Ishikawa (cell line): Measurements from ENCODE around the gene IL18BP.

Experiments used
- CEBPB ChIP-seq: IDR thresholded peaks from 2 replicates; pipeline ENCODE4 v1.6.1; 2012
- CREB1 ChIP-seq: IDR thresholded peaks from 2 replicates; pipeline ENCODE4 v1.6.1; 2012; ENCODE audit warnings: low read depth
- EGR1 ChIP-seq: IDR thresholded peaks from 2 replicates; pipeline ENCODE4 v1.6.1; 2012
- EP300 ChIP-seq: IDR thresholded peaks from 2 replicates; pipeline ENCODE4 v1.6.1; 2012; ENCODE audit warnings: borderline replicate concordance
- FOXM1 ChIP-seq: IDR thresholded peaks from 2 replicates; pipeline ENCODE4 v1.6.1; 2012; ENCODE audit warnings: low read depth, borderline replicate concordance
- NFIC ChIP-seq: IDR thresholded peaks from 2 replicates; pipeline ENCODE4 v1.6.1; 2012
- RAD21 ChIP-seq: IDR thresholded peaks from 2 replicates; pipeline ENCODE4 v1.6.1; 2012; ENCODE audit warnings: low read depth
- TAF1 ChIP-seq: IDR thresholded peaks from 2 replicates; pipeline ENCODE4 v1.6.1; 2012; ENCODE audit warnings: low read depth, mild to moderate bottlenecking
- TCF12 ChIP-seq: IDR thresholded peaks from 2 replicates; pipeline ENCODE4 v1.6.1; 2012; ENCODE audit warnings: low read depth
- TEAD4 ChIP-seq: IDR thresholded peaks from 2 replicates; pipeline ENCODE4 v1.6.1; 2012
- YY1 ChIP-seq: IDR thresholded peaks from 2 replicates; pipeline ENCODE4 v1.6.1; 2012; ENCODE audit warnings: low read depth
- ZBTB7A ChIP-seq: IDR thresholded peaks from 2 replicates; pipeline ENCODE4 v1.6.1; 2012; ENCODE audit warnings: low read depth
- TF ChIP-seq, protein P1 (sequence below): IDR thresholded peaks from 2 replicates; pipeline ENCODE4 v1.6.1; 2012
- TF ChIP-seq, protein P2 (sequence below): IDR thresholded peaks from 2 replicates; pipeline ENCODE4 v1.6.1; 2012; ENCODE audit warnings: low read depth, mild to moderate bottlenecking
- TF ChIP-seq, protein P3 (sequence below): IDR thresholded peaks from 2 replicates; pipeline ENCODE4 v1.6.1; 2012

The IL18BP gene

DNA sequence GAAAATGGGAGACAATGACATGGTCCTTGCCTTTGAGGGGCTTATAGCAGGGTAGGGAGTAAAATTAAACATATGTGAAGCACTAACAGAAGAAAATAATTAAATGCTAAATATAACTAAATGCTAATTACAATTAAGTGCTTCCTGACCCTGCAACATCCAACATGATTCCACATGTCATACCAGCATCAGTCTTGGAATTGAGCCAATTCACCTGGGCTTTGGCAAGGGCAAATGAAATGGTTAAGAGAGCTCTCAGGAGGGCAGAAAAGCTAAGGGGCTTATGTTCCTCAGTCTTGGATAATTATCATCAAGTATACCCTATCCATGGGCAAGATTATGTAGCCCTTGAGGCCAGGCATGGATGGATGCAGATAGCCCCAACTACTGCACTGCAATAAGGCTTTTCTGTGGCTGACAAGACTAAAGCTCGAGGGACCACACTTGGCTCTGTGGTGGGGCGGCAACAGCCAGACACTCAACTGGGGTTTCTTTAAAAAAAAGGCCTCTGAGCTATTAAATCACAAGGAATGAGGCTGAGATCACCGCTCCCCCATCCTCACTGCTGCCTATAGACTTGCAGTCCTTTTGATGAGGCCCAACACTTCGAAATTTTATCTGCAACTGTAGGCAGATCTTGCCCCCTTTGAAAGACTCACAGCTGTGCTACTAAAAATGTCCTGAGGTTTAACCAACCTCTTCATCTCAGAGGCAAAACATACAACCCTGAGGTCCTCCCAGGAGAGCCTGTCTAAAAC lies 39.0 kb downstream of the IL18BP start:
- no peak for TF ChIP-seq FOXM1
- TF ChIP-seq NFIC, result peak; percentile 32; the same call in 1 of the 2 replicates

DNA sequence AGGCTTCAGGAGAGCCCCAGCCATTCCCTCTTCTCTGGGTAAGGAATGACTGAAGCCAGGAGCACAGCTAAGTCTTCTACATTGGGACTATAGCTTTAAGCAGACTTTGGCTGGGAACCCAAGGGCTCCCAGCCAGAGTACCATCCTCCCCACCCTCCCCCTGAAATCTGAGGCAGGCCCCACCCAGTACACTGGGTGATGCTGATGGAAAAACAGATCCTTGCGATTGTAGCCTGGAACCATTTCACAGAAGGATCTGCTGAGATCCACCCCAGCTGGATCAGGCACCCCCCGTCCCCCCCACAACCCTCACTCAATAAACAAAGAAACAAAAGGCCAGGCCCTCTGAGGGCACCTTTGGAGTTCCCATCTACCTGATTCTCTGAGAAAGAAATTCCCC lies 39.8 kb downstream of the IL18BP start:
- TF ChIP-seq FOXM1, result no peak
- TF ChIP-seq NFIC, result peak; percentile 26; the same call in 1 of the 2 replicates

DNA sequence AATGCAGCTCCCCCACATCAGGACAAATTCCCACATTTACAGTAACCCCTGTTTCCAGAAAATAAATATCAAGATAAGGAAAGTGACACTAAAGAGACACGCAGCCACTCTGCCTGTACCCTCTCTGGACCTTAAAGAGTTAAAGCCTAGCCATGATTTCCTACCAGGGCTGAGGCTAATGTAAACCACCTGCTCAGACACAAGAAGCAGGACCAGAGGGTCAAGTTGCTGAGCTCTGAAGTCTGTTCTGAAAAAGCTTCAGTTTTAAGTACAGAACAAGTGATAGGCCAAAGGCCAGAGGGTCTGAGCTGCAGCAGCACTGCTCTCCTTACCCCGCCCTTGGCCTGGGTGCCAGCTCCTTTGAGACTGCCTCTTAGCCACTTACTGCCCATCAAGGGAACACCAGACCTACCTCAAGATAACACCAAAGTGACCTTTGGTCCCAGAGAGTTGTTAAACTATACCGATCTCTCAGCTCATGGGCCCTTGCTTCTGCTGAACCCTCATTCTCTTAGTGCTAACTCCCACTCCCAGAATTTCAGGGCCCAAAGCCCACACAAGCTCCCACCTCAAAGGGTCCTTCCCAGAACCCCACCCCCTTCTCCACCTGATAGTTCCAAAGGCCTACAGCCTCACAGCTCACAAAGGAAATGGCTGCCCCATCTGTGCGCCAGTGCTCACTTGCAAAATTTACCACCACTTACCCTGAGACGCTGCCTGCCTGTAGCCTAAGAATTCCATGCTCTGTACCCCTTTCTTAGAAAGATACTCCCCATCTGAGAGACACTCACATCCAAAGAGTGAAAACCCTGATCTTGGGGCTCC lies 40.5 kb downstream of the IL18BP start:
- TF ChIP-seq NFIC (no peak), TAF1 (no peak), TEAD4 (no peak), CEBPB (no peak), EP300 (no peak), EGR1 (no peak), RAD21 (no peak), YY1 (no peak), CREB1 (no peak), TCF12 (no peak)
- TF ChIP-seq, protein P1, sequence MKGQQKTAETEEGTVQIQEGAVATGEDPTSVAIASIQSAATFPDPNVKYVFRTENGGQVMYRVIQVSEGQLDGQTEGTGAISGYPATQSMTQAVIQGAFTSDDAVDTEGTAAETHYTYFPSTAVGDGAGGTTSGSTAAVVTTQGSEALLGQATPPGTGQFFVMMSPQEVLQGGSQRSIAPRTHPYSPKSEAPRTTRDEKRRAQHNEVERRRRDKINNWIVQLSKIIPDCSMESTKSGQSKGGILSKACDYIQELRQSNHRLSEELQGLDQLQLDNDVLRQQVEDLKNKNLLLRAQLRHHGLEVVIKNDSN, result no peak
- TF ChIP-seq, protein P2, sequence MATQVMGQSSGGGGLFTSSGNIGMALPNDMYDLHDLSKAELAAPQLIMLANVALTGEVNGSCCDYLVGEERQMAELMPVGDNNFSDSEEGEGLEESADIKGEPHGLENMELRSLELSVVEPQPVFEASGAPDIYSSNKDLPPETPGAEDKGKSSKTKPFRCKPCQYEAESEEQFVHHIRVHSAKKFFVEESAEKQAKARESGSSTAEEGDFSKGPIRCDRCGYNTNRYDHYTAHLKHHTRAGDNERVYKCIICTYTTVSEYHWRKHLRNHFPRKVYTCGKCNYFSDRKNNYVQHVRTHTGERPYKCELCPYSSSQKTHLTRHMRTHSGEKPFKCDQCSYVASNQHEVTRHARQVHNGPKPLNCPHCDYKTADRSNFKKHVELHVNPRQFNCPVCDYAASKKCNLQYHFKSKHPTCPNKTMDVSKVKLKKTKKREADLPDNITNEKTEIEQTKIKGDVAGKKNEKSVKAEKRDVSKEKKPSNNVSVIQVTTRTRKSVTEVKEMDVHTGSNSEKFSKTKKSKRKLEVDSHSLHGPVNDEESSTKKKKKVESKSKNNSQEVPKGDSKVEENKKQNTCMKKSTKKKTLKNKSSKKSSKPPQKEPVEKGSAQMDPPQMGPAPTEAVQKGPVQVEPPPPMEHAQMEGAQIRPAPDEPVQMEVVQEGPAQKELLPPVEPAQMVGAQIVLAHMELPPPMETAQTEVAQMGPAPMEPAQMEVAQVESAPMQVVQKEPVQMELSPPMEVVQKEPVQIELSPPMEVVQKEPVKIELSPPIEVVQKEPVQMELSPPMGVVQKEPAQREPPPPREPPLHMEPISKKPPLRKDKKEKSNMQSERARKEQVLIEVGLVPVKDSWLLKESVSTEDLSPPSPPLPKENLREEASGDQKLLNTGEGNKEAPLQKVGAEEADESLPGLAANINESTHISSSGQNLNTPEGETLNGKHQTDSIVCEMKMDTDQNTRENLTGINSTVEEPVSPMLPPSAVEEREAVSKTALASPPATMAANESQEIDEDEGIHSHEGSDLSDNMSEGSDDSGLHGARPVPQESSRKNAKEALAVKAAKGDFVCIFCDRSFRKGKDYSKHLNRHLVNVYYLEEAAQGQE, result no peak
- TF ChIP-seq, protein P3, sequence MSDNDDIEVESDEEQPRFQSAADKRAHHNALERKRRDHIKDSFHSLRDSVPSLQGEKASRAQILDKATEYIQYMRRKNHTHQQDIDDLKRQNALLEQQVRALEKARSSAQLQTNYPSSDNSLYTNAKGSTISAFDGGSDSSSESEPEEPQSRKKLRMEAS, result no peak

DNA sequence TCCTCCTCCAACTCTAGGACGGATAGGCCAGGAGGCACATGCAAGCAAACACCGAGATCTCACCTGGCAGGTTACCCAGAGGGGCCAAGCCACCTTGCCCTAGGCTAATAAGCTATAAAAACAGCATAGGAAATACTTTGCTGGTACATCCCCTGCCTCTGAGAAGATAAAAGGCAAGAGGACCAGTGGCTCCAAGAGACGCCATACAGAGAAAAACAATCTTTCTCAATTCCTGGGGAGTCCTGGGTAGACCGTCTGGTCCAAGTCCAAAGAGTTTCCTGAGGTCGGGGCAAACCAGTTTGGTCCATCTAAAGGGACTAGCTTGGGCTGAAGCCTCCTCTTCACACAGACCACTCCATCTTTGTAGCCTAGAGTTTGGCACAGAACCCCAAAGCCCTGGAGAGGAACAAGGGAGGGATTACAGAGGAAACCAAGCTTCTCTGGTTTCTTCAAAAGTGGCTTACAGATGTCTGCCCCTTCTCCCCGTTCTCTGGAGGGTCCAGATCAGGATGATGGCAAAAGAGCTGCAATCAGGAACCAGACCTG lies 41.2 kb downstream of the IL18BP start:
- TF ChIP-seq NFIC (no peak), TEAD4 (no peak), CREB1 (no peak)

DNA sequence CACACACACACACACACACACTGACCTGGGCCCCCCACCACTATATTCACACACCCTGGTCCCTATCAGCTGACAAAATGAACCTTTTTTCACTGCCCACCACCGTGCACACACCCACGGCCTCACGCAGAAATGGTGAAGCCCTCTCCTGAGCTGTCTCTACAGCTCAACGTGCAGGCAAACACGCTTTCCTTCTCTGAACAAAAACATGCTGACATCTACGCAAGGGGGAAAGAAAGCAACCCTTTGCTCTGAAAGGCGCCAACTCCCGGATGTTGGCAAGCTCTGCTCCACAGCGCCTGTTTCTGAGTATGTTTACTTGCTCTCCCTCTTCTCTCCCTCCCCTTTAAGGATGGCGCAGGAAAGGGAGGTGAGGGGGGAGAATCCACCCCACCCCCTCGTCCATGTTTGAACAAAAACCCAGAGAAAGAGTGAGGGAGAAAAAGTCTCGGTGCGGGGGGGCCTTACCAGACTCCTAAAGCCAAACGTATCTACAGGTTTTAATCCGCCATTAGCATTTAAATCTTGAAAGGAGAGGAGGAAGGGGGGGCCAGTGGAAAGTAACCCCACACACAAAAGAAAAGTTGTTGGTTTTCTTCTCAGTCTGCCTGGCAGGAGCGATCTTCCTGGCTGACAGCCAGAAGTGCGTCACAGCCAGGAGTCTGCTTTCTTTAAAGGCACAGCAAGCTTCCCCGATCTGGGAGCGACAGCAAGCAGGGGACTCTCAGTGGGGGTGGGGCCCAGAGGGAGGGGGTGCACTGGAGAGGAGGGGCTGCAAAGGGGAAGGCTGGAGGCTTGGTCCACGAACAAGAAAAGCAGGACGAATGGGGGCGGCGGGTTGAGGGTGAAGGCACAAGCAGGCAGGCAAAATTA lies 42.0 kb downstream of the IL18BP start:
- TF ChIP-seq CREB1 (peak; percentile 77), TAF1 (peak; percentile 28; the same call in 1 of the 2 replicates), ZBTB7A (no peak; the same call in 1 of the 2 replicates), RAD21 (no peak), CEBPB (no peak), EGR1 (no peak), FOXM1 (peak; percentile 55; the same call in 1 of the 2 replicates), TEAD4 (no peak), EP300 (peak; percentile 15; the same call in 1 of the 2 replicates), NFIC (peak; percentile 94), TCF12 (no peak), YY1 (peak; percentile 77)
- TF ChIP-seq, protein P3, result peak; percentile 21; the same call in 1 of the 2 replicates
- TF ChIP-seq, protein P1, result no peak
- TF ChIP-seq, protein P2, result no peak
